ENCODE data around the gene AK9. TPM values are rescaled to one million over a fixed set of nuclear protein-coding genes. Genes with fewer than 3 reads are reported as not detected.

The AK9 gene
- total and polyA plus RNA-seq, 2 of the 8 experiments (the other 6 are each of a cell fraction or from before 2014, with no cell fraction given), result 1.8 to 2.2 TPM

DNA sequence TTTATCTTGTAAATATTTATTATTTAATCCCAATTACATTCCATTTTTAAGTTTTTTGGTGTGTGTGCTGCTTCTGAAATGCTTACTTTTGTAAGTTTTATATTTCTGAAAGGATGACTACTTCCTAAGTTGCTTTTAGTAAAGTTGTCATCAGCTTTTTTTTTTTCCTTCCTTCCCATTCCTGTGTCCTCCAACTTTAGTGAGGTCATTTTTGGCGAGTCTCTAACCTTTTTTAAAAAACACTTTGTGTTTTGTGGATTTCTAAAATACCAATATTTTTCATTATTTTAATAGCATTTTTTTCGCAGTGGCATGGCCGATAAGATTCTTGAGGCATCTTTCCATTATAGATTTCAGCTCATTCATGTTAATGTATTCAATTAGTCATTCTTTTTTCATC, 31.0 kb upstream of the AK9 start (continued):
- TF ChIP-seq ASH2L (IDR thresholded peaks at IDR 0.05; ENCODE audit: low read length), result no peak
